Kidney (tissue), 22 donors: ENCODE measurements around the gene RNF175. TPM values are rescaled to one million over a fixed set of nuclear protein-coding genes. Genes with fewer than 3 reads are reported as not detected.

Source experiments
- DNase-seq, 5 donors: peaks; one replicate each; pipeline ENCODE4 v3.0.0-alpha.2; 2013 to 2020
- FAIRE-seq: peaks from 2 replicates; lab custom pipeline; 2012; peaks lifted over from hg19 to GRCh38; lab: Jason Lieb, UNC
- H3K27ac ChIP-seq, 2 donors: one replicate each; pipeline ENCODE4 v1.7.0; 2013; ENCODE audit warnings: low read depth in 2 of 2, low read length in 2 of 2, inconsistent platforms in 1 of 2
- H3K27me3 ChIP-seq: one replicate; pipeline ENCODE4 v1.7.1; 2013; ENCODE audit warnings: low read length, inconsistent platforms; ENCODE audit not compliant: control insufficient read depth, insufficient read depth
- H3K36me3 ChIP-seq, 3 donors: one replicate each; pipeline versions ENCODE4 v1.7.0 to v1.7.1; 2013; ENCODE audit warnings: low read length in 3 of 3, control low read depth in 1 of 3, inconsistent platforms in 1 of 3; ENCODE audit not compliant: insufficient read depth in 3 of 3, control insufficient read depth in 2 of 3
- H3K4me1 ChIP-seq, 3 donors: one replicate each; pipeline versions ENCODE4 v1.7.0 to v1.7.1; 2013; ENCODE audit warnings: low read length in 3 of 3, inconsistent platforms in 1 of 3, low read depth in 1 of 3; ENCODE audit not compliant: control insufficient read depth in 2 of 3, insufficient read depth in 2 of 3
- H3K4me3 ChIP-seq, 3 donors: one replicate each; pipeline versions ENCODE4 v1.7.0 to v1.8.1; 2013; ENCODE audit warnings: low read length in 3 of 3, control low read depth in 1 of 3, inconsistent platforms in 1 of 3
- H3K9ac ChIP-seq, 3 donors: one replicate each; pipeline versions ENCODE4 v1.7.0 to v1.7.1; 2013; ENCODE audit warnings: low read length in 3 of 3, control low read depth in 1 of 3, inconsistent platforms in 1 of 3
- H3K9me3 ChIP-seq, 3 donors: one replicate each; pipeline versions ENCODE4 v1.7.0 to v1.7.1; 2013; ENCODE audit warnings: low read length in 3 of 3, control low read depth in 1 of 3, inconsistent platforms in 1 of 3; ENCODE audit not compliant: control insufficient read depth in 2 of 3, insufficient read depth in 1 of 3
- CTCF ChIP-seq: IDR thresholded peaks from 3 replicates; pipeline ENCODE4 v1.5.1; 2012; ENCODE audit warnings: mild to moderate bottlenecking, moderate library complexity, borderline replicate concordance; ENCODE audit not compliant: insufficient read depth; ENCODE audit errors: extremely low read depth
- intact Hi-C: fragments of 100-400 bp; cut with DNase I; formaldehyde crosslinking; loops from one replicate; pipeline ENCODE4 v1.11.1; 2022
- long read RNA-seq, 10 donors: library from polyadenylated mRNA in 1 of 10; unstranded in 1 of 10; transcript quantifications; one replicate each; pipeline ENCODE4 v2.0.0 and lab custom pipeline, GENCODE V29; 2021 to 2026
- polyA plus RNA-seq: library from polyadenylated mRNA; stranded (reverse); fragments of 350-450 nt; fragmentation: Illumina TruSeq; extraction: RNeasy Lipid Tissue Mini Kit (QIAGEN cat#74804); gene quantifications from one replicate; pipeline ENCODE4 v1.2.3, GENCODE V29; 2014; ENCODE audit warnings: low read depth, low replicate concordance; ENCODE audit not compliant: insufficient read depth
- total RNA-seq: library from RNA; stranded (reverse); fragmentation: NEBNext Ultra II Directional; extraction: Animal tissue kit (Norgen Biotek cat#: 25700); gene quantifications from one replicate; pipeline ENCODE4 v1.2.1, GENCODE V29; 2021
- donor health status: control.
- donor health status: control.
- donor health status: control.
- donor health status: control.
- donor health status: control.
- donor health status: DM: yes; HTN: yes; CAD: no.
- donor health status: Normal renal cell carcinoma (clear cell type).

The RNF175 gene
- total RNA-seq = 0.25 TPM
- polyA plus RNA-seq = not detected
- long read RNA-seq, donor 1 = 0 reads
- long read RNA-seq, donor 2 = 0 reads
- long read RNA-seq, donor 3 = 0 reads
- long read RNA-seq, donor 4 = 0 reads
- long read RNA-seq, donor 5 = 0 reads
- long read RNA-seq, donor 6 = 0 reads
- long read RNA-seq, donor 7 = 0 reads
- long read RNA-seq, donor 8 = 0 reads
- long read RNA-seq, donor 9 = 0 reads
- long read RNA-seq, donor 10 = 0 reads

GRCh38 chr4:153759407-153760316 lies at the start of gene RNF175:
TSS of gene RNF175 (minus strand) at chr4:153760024. CDS start at chr4:153759862, 162 bp downstream.
- no peaks in the 10 kb centered on the region for H3K27me3 ChIP-seq
- no peaks in the 10 kb centered on the region for H3K9me3 ChIP-seq
- H3K27ac ChIP-seq = no peak within 1 kb of the TSS
- TF ChIP-seq CTCF = no peak
- H3K4me3 ChIP-seq = peak within 1 kb of the TSS in 2 of 3 donors; percentile 32 to 65
- H3K9ac ChIP-seq = peak within 1 kb of the TSS in 1 of 3 donors; percentile 28
- no peaks in the 10 kb centered on the region for H3K4me1 ChIP-seq
- H3K36me3 ChIP-seq = no peaks in the 10 kb centered on the region
- intact Hi-C loops = no loop called here
- no peak for FAIRE-seq
- DNase-seq = peak in 4 of 5 donors; percentile 54 to 75 (median 64)

GRCh38 chr4:153809307-153809706 lies 49.5 kb upstream of the RNF175 start:
- Histone ChIP-seq H3K4me3 (no peak overlapping the region), H3K9ac (no peak overlapping the region), H3K36me3 (no peaks in the 10 kb centered on the region), H3K27me3 (no peaks in the 10 kb centered on the region), H3K4me1 (no peaks in the 10 kb centered on the region), H3K9me3 (no peaks in the 10 kb centered on the region), H3K27ac (no peak overlapping the region)
- FAIRE-seq = no peak
- DNase-seq = no peak
- TF ChIP-seq CTCF = no peak
- intact Hi-C loops = no loop called here

GRCh38 chr4:153808175-153808574 lies 48.4 kb upstream of the RNF175 start:
- H3K4me3 ChIP-seq = no peak overlapping the region
- DNase-seq = no peak
- H3K4me1 ChIP-seq = no peaks in the 10 kb centered on the region
- no peaks in the 10 kb centered on the region for H3K9me3 ChIP-seq
- no peak for FAIRE-seq
- no peak for TF ChIP-seq CTCF
- H3K36me3 ChIP-seq = no peaks in the 10 kb centered on the region
- H3K27ac ChIP-seq = no peak overlapping the region
- intact Hi-C loops = no loop called here
- no peak overlapping the region for H3K9ac ChIP-seq
- H3K27me3 ChIP-seq = no peaks in the 10 kb centered on the region
